ENCODE data around the gene KRTAP4-7. TPM values are rescaled to one million over a fixed set of nuclear protein-coding genes. Genes with fewer than 3 reads are reported as not detected.

Gene KRTAP4-7
- total and polyA plus RNA-seq, 2 of the 4 experiments (the other 2 are of a cell fraction), result not detected

DNA sequence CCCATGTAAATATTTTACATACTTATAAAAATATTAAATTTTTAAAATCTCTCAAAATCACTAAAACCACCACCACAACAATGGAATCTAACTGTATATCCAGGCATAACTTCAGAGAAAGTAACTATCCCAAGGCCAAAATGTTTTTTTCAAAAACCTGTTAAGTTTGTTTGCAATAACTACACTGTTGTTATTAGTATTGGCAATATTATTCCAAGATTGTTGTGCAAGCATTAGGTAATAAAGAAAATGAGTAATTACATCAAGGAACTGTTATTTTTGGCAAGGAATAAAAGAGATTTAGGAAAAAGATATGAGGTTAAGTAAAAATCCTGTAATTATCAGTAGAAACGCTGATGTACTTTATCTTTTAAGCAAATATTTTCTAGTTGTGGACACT is 43.4 kb downstream of the KRTAP4-7 start:
- Histone ChIP-seq H3K27ac (ENCODE audit: insufficient read depth, low read length) (no peak overlapping the region), H3K27me3 (ENCODE audit: control insufficient read depth, insufficient read depth, low read length) (no peaks in the 10 kb centered on the region), H3K18ac (ENCODE audit: low read depth, low read length) (no peak overlapping the region), H3K4me1 (ENCODE audit: control insufficient read depth, insufficient read depth, low read length) (peaks cover 2% of the 10 kb centered on the region; the same call in 1 of the 2 replicates), H3K79me1 (ENCODE audit: low read depth in 1 of 2, low read length in 2 of 2) (no peaks in the 10 kb centered on the region), H3K9me1 (ENCODE audit: insufficient read depth, low read length) (no peaks in the 10 kb centered on the region), H3K4ac (ENCODE audit: low read depth, low read length) (no peak overlapping the region), H3K9ac (ENCODE audit: low read depth, low read length) (no peak overlapping the region), H2BK120ac (ENCODE audit: low read depth, low read length) (no peak overlapping the region), H4K5ac (ENCODE audit: low read depth, low read length) (no peak overlapping the region), H2BK5ac (ENCODE audit: low read depth, low read length, poor library complexity, severe bottlenecking) (no peak overlapping the region), H3K9me3 (ENCODE audit: control insufficient read depth, insufficient read depth, low read length) (peaks cover 1% of the 10 kb centered on the region; the same call in 1 of the 2 replicates), H3K4me2 (ENCODE audit: low read depth, low read length) (no peak overlapping the region), H4K91ac (ENCODE audit: insufficient read depth, low read depth, low read length) (no peak overlapping the region), H3K23ac (ENCODE audit: low read depth, low read length) (no peak overlapping the region), H3K36me3 (ENCODE audit: control insufficient read depth, insufficient read depth, low read length) (no peaks in the 10 kb centered on the region), H4K8ac (ENCODE audit: low read depth in 2 of 2, low read length in 2 of 2) (no peak overlapping the region; a peak in 1 of 4 replicates), H2AK9ac (replicated peaks; ENCODE audit: low read depth, low read length, poor library complexity) (no peak overlapping the region), H2BK20ac (ENCODE audit: low read depth, low read length) (no peak overlapping the region), H2BK15ac (ENCODE audit: low read depth, low read length) (no peak overlapping the region), H3K56ac (ENCODE audit: extremely low read depth, insufficient read depth, low read length) (no peak overlapping the region), H2AFZ (replicated peaks; ENCODE audit: low read length, poor library complexity) (no peak overlapping the region), H3K4me3 (ENCODE audit: insufficient read depth, low read depth, low read length) (no peak overlapping the region), H4K20me1 (ENCODE audit: insufficient read depth, low read length) (no peaks in the 10 kb centered on the region), H2AK5ac (ENCODE audit: low read depth, low read length) (no peak overlapping the region), H3K14ac (replicated peaks; ENCODE audit: low read depth, low read length) (no peak overlapping the region)
- intact Hi-C loops (cut with micrococcal nuclease) (no loop called here), dilution Hi-C loops (cut with HindIII; ENCODE audit: low sequenced_read_pairs, unreplicated experiment) (no loop called here), in situ Hi-C loops (cut with MboI; ENCODE audit: low sequenced_read_pairs) (no loop called here)
- BruUV-seq (replicated peaks), result no TSS peak
- ATAC-seq (ENCODE audit: low read depth) (no peak), DNase-seq (no peak)
- ChIA-PET CTCF (no interaction called here), POLR2A (ENCODE audit: unreplicated experiment) (no interaction called here)
- WGBS, 2 experiments (ENCODE audit: extremely low coverage in 2 of 2, insufficient read length in 1 of 2), result no CpG with 5 or more reads among the region's 1 CpG
- TF ChIP-seq RAD21 (IDR thresholded peaks at IDR 0.05; ENCODE audit: low read length), result no peak
- TF ChIP-seq MAFK (IDR thresholded peaks at IDR 0.05; ENCODE audit: low read depth, low read length), result no peak
- TF ChIP-seq, protein P1, sequence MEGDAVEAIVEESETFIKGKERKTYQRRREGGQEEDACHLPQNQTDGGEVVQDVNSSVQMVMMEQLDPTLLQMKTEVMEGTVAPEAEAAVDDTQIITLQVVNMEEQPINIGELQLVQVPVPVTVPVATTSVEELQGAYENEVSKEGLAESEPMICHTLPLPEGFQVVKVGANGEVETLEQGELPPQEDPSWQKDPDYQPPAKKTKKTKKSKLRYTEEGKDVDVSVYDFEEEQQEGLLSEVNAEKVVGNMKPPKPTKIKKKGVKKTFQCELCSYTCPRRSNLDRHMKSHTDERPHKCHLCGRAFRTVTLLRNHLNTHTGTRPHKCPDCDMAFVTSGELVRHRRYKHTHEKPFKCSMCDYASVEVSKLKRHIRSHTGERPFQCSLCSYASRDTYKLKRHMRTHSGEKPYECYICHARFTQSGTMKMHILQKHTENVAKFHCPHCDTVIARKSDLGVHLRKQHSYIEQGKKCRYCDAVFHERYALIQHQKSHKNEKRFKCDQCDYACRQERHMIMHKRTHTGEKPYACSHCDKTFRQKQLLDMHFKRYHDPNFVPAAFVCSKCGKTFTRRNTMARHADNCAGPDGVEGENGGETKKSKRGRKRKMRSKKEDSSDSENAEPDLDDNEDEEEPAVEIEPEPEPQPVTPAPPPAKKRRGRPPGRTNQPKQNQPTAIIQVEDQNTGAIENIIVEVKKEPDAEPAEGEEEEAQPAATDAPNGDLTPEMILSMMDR (conservative IDR thresholded peaks at IDR 0.05; ENCODE audit: low read depth, low read length), result no peak
- no peak for TF ChIP-seq MAZ (IDR thresholded peaks at IDR 0.05; ENCODE audit: borderline replicate concordance, low read depth, low read length)
- no peak for TF ChIP-seq RCOR1 (IDR thresholded peaks at IDR 0.05; ENCODE audit: insufficient replicate concordance, low read length)
- no peak for TF ChIP-seq NFE2L2 (IDR thresholded peaks at IDR 0.05; ENCODE audit: low read depth, low read length)
